ES-I3 (cell line): ENCODE results near the gene BCDIN3D.
"Not testable (repeated sequence)": the region's sequence is repeated elsewhere in the genome, so short reads cannot be mapped to it uniquely, and the experiment has no call there.

Experiments
- H3K36me3 ChIP-seq: 2 replicates; pipeline ENCODE4 v1.6.1; 2013; ENCODE audit warnings: mild to moderate bottlenecking, low read length, control low read depth, moderate library complexity; ENCODE audit not compliant: insufficient read depth
- H3K4me1 ChIP-seq: 2 replicates; pipeline ENCODE4 v1.6.1; 2013; ENCODE audit warnings: mild to moderate bottlenecking, control low read depth, low read length; ENCODE audit not compliant: insufficient read depth
- H3K9ac ChIP-seq: 2 replicates; pipeline ENCODE4 v1.6.1; 2013; ENCODE audit warnings: low read depth, mild to moderate bottlenecking, low read length, moderate library complexity
- H3K9me3 ChIP-seq: 2 replicates; pipeline ENCODE4 v1.6.1; 2013; ENCODE audit warnings: mild to moderate bottlenecking, low read length, moderate library complexity; ENCODE audit not compliant: control insufficient read depth, insufficient read depth

The BCDIN3D gene

GRCh38 chr12:49870501-49871262, 27.8 kb upstream of the BCDIN3D start:
- Histone ChIP-seq H3K36me3 (no peaks in the 10 kb centered on the region), H3K9ac (no peak overlapping the region), H3K4me1 (no peaks in the 10 kb centered on the region), H3K9me3 (no peaks in the 10 kb centered on the region)

- Histone ChIP-seq H3K9ac (no peak overlapping the region), H3K9me3 (no peaks in the 10 kb centered on the region), H3K36me3 (no peaks in the 10 kb centered on the region), H3K4me1 (no peaks in the 10 kb centered on the region)
Observed at GRCh38 chr12:49869816-49870500, 27.1 kb upstream of the BCDIN3D start.

GRCh38 chr12:49868952-49869815, 26.3 kb upstream of the BCDIN3D start:
- Histone ChIP-seq H3K4me1 (no peaks in the 10 kb centered on the region), H3K9ac (no peak overlapping the region), H3K36me3 (no peaks in the 10 kb centered on the region), H3K9me3 (no peaks in the 10 kb centered on the region)

- Histone ChIP-seq H3K4me1 (no peaks in the 10 kb centered on the region), H3K9me3 (no peaks in the 10 kb centered on the region), H3K9ac (no peak overlapping the region), H3K36me3 (no peaks in the 10 kb centered on the region)
Observed at GRCh38 chr12:49868449-49868848, 25.5 kb upstream of the BCDIN3D start.

- H3K4me1 ChIP-seq: no peaks in the 10 kb centered on the region
- H3K9ac ChIP-seq: no peak overlapping the region
- H3K9me3 ChIP-seq: no peaks in the 10 kb centered on the region
- no peaks in the 10 kb centered on the region for H3K36me3 ChIP-seq
Observed at GRCh38 chr12:49867570-49868341, 24.9 kb upstream of the BCDIN3D start.

GRCh38 chr12:49866859-49867569, 24.1 kb upstream of the BCDIN3D start:
- no peak overlapping the region for H3K9ac ChIP-seq
- no peaks in the 10 kb centered on the region for H3K9me3 ChIP-seq
- H3K4me1 ChIP-seq: no peaks in the 10 kb centered on the region

GRCh38 chr12:49865782-49866135, 22.9 kb upstream of the BCDIN3D start:
- no peaks in the 10 kb centered on the region for H3K36me3 ChIP-seq
- H3K9ac ChIP-seq: no peak overlapping the region
- H3K4me1 ChIP-seq: no peaks in the 10 kb centered on the region
- no peaks in the 10 kb centered on the region for H3K9me3 ChIP-seq

More at GRCh38 chr12:49866859-49867569, 24.1 kb upstream of the BCDIN3D start:
- no peaks in the 10 kb centered on the region for H3K36me3 ChIP-seq

- Histone ChIP-seq H3K9me3 (no peaks in the 10 kb centered on the region), H3K4me1 (no peaks in the 10 kb centered on the region), H3K9ac (no peak overlapping the region), H3K36me3 (no peaks in the 10 kb centered on the region)
Observed at GRCh38 chr12:49865109-49865781, 22.3 kb upstream of the BCDIN3D start.

- Histone ChIP-seq H3K4me1 (no peaks in the 10 kb centered on the region), H3K9ac (no peak overlapping the region), H3K36me3 (no peaks in the 10 kb centered on the region), H3K9me3 (no peaks in the 10 kb centered on the region)
Observed at GRCh38 chr12:49864798-49865090, 21.8 kb upstream of the BCDIN3D start.

GRCh38 chr12:49863946-49864797, 21.3 kb upstream of the BCDIN3D start:
- Histone ChIP-seq H3K36me3 (no peaks in the 10 kb centered on the region), H3K9ac (no peak overlapping the region), H3K4me1 (no peaks in the 10 kb centered on the region), H3K9me3 (no peaks in the 10 kb centered on the region)

- H3K4me1 ChIP-seq, H3K9me3 ChIP-seq, H3K36me3 ChIP-seq, H3K9ac ChIP-seq: not testable (repeated sequence)
Observed at GRCh38 chr12:49860921-49861320, 18.0 kb upstream of the BCDIN3D start.

GRCh38 chr12:49855890-49856289, 13.0 kb upstream of the BCDIN3D start:
- not testable (repeated sequence) for H3K9me3 ChIP-seq, H3K36me3 ChIP-seq, H3K4me1 ChIP-seq, H3K9ac ChIP-seq

GRCh38 chr12:49854976-49855375, 12.1 kb upstream of the BCDIN3D start:
- no peaks in the 10 kb centered on the region for H3K4me1 ChIP-seq
- no peak overlapping the region for H3K9ac ChIP-seq

More at GRCh38 chr12:49854976-49855375, 12.1 kb upstream of the BCDIN3D start:
- Histone ChIP-seq H3K9me3 (no peaks in the 10 kb centered on the region), H3K36me3 (no peaks in the 10 kb centered on the region)
